Medulla oblongata (tissue), 1 donor: ENCODE results near the gene RIC1.
"Not testable (repeated sequence)": the region's sequence is repeated elsewhere in the genome, so short reads cannot be mapped to it uniquely, and the experiment has no call there.

Experiments used
- DNase-seq: peaks from one replicate; pipeline ENCODE4 v3.0.0-alpha.2; 2015; ENCODE audit errors: extremely low spot score

The RIC1 gene

DNA sequence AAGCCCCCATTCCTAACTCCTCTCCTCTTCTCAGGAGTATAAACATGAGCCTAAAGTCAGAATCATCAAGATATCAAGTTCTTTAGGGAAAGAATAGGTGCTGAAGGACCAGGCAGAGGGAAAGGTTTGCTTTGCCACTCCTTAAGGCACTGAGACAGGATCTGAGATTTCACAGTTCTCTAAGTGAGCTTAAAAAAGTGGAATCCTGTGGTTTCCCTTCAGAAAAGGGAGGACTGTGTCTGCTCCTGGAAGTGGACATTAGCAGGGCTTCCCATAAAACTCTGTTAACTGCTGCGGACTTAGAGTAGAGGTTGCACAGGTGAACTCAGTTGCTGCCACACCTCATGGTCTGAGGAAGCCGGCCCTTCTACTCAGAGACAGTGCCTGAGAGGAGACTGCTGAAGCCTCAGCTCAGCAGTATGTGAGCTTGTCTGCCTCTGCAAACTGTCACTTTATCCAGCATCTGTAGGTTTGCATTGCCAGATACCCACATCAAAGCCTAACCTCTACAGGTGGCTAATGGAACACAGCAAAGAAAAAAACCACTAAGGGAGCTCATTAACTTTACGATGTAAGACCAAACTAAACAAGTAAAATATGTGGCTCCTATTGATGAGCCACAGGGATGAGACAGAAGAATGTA is 42.9 kb downstream of the RIC1 start:
- no peak for DNase-seq

- not testable (repeated sequence) for DNase-seq
These were observed 46.1 kb downstream of the RIC1 start for GRCh38 chr9:5675046-5675445.

- not testable (repeated sequence) for DNase-seq
These were observed 54.7 kb downstream of the RIC1 start for GRCh38 chr9:5683591-5683990.

- DNase-seq, result no peak
These were observed 55.2 kb downstream of the RIC1 start for GRCh38 chr9:5684101-5684500.

- no peak for DNase-seq
These were observed 59.2 kb downstream of the RIC1 start for GRCh38 chr9:5688109-5688508.

- no peak for DNase-seq
These were observed 61.4 kb downstream of the RIC1 start for GRCh38 chr9:5690278-5690677.

- DNase-seq, result no peak
These were observed 67.0 kb downstream of the RIC1 start for GRCh38 chr9:5695860-5696259.

DNA sequence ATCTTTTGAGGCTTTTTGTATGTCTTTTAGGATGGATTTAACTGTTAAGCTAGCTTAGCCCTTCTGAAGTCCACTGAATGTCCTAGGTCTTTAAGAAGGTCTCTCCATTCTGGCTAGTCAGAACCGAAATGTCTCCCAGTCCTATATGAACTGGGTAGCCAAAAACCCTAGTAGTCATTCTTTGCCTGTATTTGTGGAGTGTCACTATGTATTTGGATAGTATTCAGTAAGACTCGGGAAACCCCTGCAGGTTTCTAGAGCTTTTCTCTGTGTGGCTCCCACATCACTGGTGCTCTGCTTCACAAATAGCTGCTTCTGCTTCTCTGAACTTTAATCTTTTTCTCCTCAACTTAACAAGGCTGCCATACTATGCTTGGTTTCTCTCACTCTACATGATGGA is 68.0 kb downstream of the RIC1 start:
- no peak for DNase-seq

GRCh38 chr9:5698004-5698403 is 69.1 kb downstream of the RIC1 start:
- no peak for DNase-seq

DNA sequence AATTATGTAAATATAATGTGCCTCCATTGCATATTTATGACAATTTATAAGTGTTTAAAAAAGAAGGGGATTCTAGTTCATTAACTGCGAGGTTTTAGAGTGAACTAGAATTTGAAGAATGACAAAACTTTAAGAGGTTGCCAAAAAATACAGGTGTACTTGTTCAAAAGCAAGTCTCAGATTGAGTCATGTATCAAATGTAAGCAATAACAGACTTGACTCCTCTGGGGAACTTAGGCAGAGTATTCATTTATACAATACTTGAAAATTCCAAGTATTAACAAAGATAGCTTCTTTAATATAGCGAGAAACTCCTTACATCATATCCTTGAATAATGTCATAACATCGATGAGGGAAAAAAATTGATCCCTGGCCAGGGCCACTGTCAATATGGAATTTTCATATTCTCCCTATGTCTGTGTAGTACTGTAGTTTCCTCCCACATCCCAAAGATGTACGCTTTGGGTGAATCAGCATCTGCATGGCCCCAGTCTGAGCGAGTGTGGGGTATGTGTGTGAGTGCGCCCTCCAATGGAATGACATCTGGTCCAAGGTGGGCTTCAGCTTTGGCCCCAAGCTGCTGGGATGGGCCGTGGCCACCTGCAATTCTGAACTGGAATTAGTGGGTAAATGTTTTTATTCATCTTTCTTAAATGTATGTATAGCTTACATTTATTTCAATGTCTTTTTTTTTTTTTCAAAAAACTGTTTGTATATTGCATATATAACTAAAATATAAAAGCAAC is 70.1 kb downstream of the RIC1 start:
- DNase-seq, result no peak

DNA sequence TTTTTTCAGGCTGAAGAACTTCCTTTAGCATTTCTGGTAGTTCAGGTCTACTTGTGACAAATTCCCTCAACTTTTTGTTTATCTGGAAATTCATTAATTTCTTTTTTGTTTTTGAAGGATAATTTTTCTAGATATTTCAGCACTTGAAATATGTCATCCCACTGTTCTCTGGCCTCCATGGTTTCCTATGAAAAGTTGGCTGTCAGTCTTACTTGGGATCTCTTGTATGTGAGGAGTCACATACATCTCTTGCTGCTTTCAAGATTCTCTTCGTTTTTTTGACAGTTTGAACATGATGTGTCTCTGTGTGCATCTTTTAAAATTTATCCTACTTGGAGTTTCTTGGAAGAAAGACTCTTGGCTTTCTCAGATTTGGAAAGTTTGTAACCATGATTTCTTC is 79.5 kb downstream of the RIC1 start:
- DNase-seq, result no peak

DNA sequence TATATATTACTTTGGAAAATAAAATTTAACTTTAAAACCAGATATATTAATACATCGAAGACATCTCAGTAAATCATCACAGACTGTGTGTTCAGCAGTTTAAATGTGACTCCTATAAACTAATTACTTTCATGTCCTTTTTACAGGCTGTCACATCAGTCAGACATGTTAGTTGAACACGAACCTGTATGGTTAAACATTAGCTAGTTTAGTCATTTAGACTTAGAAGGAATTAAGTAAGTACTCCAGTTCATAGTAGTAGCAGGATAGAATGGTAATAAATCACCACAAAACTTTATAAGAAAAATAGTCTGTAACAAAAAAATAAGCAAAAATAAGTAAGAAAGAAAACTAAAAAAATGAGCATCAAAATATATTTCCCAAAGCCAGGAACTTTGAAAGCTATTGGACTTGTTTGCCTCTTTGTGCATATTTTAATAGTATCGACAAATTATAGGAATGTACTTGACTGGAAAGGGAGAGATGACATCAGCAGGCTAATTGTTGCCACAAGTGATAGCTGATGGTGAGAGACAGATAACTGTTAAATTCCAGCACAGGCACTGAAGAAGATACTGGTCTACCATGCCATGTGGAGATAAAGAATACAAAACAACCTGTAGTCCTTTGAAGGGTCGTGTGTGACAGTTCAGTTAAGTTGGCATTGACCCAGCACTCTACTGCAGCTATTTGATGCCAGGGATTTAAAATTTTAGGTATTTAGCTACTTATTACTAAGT is 83.9 kb downstream of the RIC1 start:
- DNase-seq, result no peak

DNA sequence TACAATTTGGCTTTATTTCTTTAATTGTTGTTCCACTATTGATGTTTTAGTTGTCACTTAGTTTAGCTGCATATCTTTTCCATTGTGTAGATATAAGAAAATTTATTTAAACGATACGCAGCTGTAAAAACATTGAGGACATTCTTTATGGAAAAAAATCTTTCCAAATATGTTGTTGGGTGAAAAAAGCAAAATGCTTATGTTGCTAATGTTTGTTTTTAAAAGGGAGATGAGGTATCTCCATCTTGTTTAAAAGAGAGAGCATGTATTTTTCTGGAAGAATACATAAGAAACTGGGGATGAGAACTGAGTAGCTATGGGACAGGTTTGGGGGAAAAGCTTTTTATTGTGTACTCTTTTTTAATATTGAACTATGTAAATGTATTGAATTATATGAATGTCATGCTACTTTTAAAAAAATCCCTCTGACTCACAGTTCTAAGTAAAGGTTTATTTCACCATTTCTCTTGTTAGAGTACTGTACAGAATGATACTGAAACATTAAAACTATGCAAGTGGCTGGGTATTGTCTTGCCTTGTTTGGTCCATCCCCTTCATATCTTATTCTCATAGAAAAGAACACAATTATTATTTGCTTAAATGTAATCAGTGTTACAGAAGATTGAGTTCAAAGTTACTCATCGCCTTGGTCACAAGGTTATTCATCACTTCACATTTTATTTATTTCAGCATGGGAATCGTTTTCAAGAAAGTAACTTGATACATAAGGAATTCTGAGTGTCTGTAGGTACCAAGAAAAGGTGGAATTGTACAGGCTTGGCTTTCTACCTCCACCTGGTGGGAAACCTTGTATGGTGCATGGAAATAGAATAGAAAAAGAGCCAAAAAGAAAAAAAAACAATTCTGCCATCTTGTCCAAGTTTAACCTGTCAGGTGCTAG is 85.8 kb downstream of the RIC1 start:
- no peak for DNase-seq

- DNase-seq, result no peak
These were observed 86.7 kb downstream of the RIC1 start for GRCh38 chr9:5715548-5716127.

DNA sequence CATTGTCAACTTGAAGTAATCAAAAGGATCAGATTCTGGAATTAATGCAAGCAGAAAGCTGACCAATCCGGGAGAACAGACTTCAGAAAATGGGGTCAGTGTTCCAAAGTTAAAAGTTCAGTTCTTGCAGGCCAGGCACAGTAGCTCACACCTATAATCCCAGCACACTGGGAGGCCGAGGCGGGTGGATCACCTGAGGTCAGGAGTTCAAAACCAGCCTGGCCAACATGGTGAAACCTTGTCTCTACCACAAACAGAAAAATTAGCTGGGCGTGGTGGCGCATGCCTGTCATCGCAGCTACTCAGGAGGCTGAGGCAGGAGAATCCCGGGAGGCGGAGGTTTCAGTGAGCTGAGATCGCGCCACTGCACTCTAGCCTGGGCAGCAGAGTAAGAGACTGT is 88.5 kb downstream of the RIC1 start:
- DNase-seq, result not testable (repeated sequence)

- no peak for DNase-seq
These were observed 89.6 kb downstream of the RIC1 start for GRCh38 chr9:5718296-5719032.

GRCh38 chr9:5719100-5719926 is 90.4 kb downstream of the RIC1 start:
- DNase-seq, result no peak

DNA sequence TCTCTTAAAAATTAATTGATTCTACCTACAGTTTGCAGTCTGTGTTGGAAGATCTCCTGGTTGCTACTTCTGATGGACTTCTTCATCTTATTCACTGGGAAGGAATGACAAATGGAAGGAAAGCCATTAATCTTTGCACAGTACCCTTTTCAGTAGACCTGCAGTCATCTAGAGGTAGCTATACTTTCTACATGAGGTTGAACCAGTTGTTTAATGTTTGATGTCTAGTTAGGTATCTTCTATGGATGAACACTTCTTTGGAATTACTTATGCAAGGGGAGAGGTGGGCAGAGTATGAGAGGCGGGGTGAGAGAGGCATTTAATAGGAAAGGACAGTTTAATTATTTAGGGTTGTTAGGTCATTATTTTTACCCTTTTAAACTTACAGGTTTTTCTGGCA is 91.2 kb downstream of the RIC1 start:
- DNase-seq, result no peak

GRCh38 chr9:5721279-5722087 is 92.6 kb downstream of the RIC1 start:
- DNase-seq, result no peak
